Spleen (tissue), 11 donors: ENCODE results near the gene HACD1. TPM values are rescaled to one million over a fixed set of nuclear protein-coding genes. Genes with fewer than 3 reads are reported as not detected.

Experiments
- DNase-seq: peaks from one replicate; pipeline ENCODE4 v3.0.0-alpha.2; 2020
- H3K27ac ChIP-seq, 8 donors: fragments of 200-600 bp; sonication (generic) in 7 of 8; 1 replicate in 4 of 8; 2 replicates in 4 of 8; pipeline versions ENCODE4 v1.5.0 to v1.8.0; 2016 to 2021; ENCODE audit warnings: inconsistent platforms in 4 of 8, mild to moderate bottlenecking in 4 of 8, moderate library complexity in 1 of 8
- H3K27me3 ChIP-seq, 7 donors: fragments of 200-600 bp; sonication (generic) in 6 of 7; replicated peaks in 1 of 7; 1 replicate in 4 of 7; 2 replicates in 3 of 7; pipeline versions ENCODE4 v1.5.0 to v1.8.0; 2016 to 2021; ENCODE audit warnings: inconsistent platforms in 3 of 7, mild to moderate bottlenecking in 1 of 7
- H3K36me3 ChIP-seq, 6 donors: fragments of 200-600 bp; sonication (generic) in 5 of 6; 1 replicate in 4 of 6; 2 replicates in 2 of 6; pipeline versions ENCODE4 v1.5.0 to v1.8.0; 2016 to 2021; ENCODE audit warnings: inconsistent platforms in 2 of 6
- H3K4me1 ChIP-seq, 6 donors: fragments of 200-600 bp; sonication (generic) in 5 of 6; 1 replicate in 3 of 6; 2 replicates in 3 of 6; pipeline versions ENCODE4 v1.5.0 to v1.8.0; 2016 to 2021; ENCODE audit warnings: inconsistent platforms in 3 of 6
- H3K4me3 ChIP-seq, 8 donors: fragments of 200-600 bp; sonication (generic) in 7 of 8; 1 replicate in 4 of 8; 2 replicates in 4 of 8; pipeline versions ENCODE4 v1.5.0 to v1.8.0; 2016 to 2021; ENCODE audit warnings: inconsistent platforms in 4 of 8, mild to moderate bottlenecking in 4 of 8, moderate library complexity in 2 of 8
- H3K9me3 ChIP-seq, 8 donors: fragments of 200-600 bp; sonication (generic) in 7 of 8; 1 replicate in 4 of 8; 2 replicates in 4 of 8; pipeline versions ENCODE4 v1.5.0 to v1.8.0; 2016 to 2021; ENCODE audit warnings: inconsistent platforms in 4 of 8
- POLR2A ChIP-seq, 3 donors: fragments of 450-650 bp; IDR thresholded peaks; one replicate each; pipeline ENCODE4 v1.5.1; 2017; ENCODE audit warnings: antibody characterized with exemption in 3 of 3, mild to moderate bottlenecking in 1 of 3
- POLR2AphosphoS5 ChIP-seq, 3 donors: sonication (generic); formaldehyde crosslinking; IDR thresholded peaks; one replicate each; pipeline ENCODE4 v1.5.1; 2017; ENCODE audit warnings: antibody characterized with exemption in 3 of 3
- WGBS, 5 donors: extraction: QIAGEN DNeasy Blood & Tissue Kit in 3 of 5; methylation state at CpG; one replicate each; pipeline versions ENCODE4 v1.1.5 to v1.1.7; 2013 to 2018; 5-methylcytosine and 5-hydroxymethylcytosine counted together
- intact Hi-C: fragments of 100-400 bp; cut with DNase I; formaldehyde crosslinking; loops from one replicate; pipeline ENCODE4 v1.15.0; 2023; ENCODE audit warnings: low total_unique reads
- polyA plus RNA-seq, 3 donors: library from polyadenylated mRNA; stranded (reverse); fragments of 200-250 nt; gene quantifications; one replicate each; pipeline ENCODE4 v1.2.1, GENCODE V29; 2013
- total RNA-seq, 7 donors: library from RNA; depleted of rRNA in 3 of 7; stranded (reverse); fragments of >200 nt in 3 of 7; fragmentation: NEBNext Ultra II Directional in 4 of 7; extraction: Animal tissue kit (Norgen Biotek cat#: 25700) in 4 of 7; gene quantifications; one replicate each; pipeline versions ENCODE4 v1.1.0 to v1.2.1, GENCODE V29; 2016 to 2021
- TF ChIP-seq, protein P1 (sequence below), 11 experiments: fragments of 200-600 bp in 7 of 11; fragments of 450-650 bp in 4 of 11; sonication (generic) in 4 of 11; IDR thresholded peaks in 8 of 11; conservative IDR thresholded peaks in 3 of 11; 1 replicate in 7 of 11; 2 replicates in 4 of 11; pipeline versions ENCODE4 v1.4.0 to v1.8.0; 2016 to 2021; ENCODE audit warnings: antibody characterized with exemption in 11 of 11, inconsistent platforms in 4 of 11, mild to moderate bottlenecking in 1 of 11
- donor health status: healthy with polysubstance abuse.
- donor health status: DM: no; HTN: no; CAD: no; lungs with moderate emphysema.
- donor health status: DM: no; HTN: no; CAD: no.
- donor health status: Bipolar disorder and iron deficiency.
- donor health status: healthy.
- donor health status: DM: no; HTN: no; CAD: no.
- donor health status: DM: yes; HTN: yes; CAD: no.

The HACD1 gene
- total and polyA plus RNA-seq, 10 donors: 2.8 to 4.9 (median 3.5) TPM

DNA sequence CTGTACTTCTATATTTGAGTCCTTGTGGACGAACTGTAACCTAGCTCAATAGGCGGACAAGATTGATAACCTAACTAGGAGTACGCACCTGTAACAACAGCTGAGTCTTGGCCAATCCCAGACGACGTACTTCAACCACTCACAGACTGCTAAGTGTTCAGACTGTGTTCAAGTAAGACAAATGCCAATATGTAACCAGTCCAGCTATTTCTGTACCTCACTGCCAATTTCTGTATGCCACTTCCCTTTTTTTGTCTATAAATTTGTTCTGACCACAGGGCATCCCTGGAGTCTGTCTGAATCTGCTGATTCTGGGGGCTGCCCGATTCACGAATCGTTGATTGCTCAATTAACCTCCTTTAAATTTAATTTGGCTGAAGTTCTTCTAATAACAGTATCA, 32.2 kb downstream of the HACD1 start:
- no peak for DNase-seq
- Histone ChIP-seq H3K4me3 (no peak overlapping the region), H3K9me3 (no peaks in the 10 kb centered on the region), H3K36me3 (no peaks in the 10 kb centered on the region), H3K27ac (no peak overlapping the region), H3K27me3 (no peaks in the 10 kb centered on the region), H3K4me1 (peaks cover 0 to 20% (median 7%) of the 10 kb centered on the region in 6 donors)
- intact Hi-C loops: no loop called here
- TF ChIP-seq POLR2A (IDR thresholded peaks at IDR 0.05): no peak
- TF ChIP-seq POLR2AphosphoS5 (IDR thresholded peaks at IDR 0.05): no peak
- TF ChIP-seq, protein P1, sequence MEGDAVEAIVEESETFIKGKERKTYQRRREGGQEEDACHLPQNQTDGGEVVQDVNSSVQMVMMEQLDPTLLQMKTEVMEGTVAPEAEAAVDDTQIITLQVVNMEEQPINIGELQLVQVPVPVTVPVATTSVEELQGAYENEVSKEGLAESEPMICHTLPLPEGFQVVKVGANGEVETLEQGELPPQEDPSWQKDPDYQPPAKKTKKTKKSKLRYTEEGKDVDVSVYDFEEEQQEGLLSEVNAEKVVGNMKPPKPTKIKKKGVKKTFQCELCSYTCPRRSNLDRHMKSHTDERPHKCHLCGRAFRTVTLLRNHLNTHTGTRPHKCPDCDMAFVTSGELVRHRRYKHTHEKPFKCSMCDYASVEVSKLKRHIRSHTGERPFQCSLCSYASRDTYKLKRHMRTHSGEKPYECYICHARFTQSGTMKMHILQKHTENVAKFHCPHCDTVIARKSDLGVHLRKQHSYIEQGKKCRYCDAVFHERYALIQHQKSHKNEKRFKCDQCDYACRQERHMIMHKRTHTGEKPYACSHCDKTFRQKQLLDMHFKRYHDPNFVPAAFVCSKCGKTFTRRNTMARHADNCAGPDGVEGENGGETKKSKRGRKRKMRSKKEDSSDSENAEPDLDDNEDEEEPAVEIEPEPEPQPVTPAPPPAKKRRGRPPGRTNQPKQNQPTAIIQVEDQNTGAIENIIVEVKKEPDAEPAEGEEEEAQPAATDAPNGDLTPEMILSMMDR (IDR thresholded peaks at IDR 0.05 in 8 of 11, conservative IDR thresholded peaks at IDR 0.05 in 3 of 11): no peak
- 28 to 44% (median 41%) methylated on average over 8 of the region's 8 CpGs for WGBS, 5 donors

DNA sequence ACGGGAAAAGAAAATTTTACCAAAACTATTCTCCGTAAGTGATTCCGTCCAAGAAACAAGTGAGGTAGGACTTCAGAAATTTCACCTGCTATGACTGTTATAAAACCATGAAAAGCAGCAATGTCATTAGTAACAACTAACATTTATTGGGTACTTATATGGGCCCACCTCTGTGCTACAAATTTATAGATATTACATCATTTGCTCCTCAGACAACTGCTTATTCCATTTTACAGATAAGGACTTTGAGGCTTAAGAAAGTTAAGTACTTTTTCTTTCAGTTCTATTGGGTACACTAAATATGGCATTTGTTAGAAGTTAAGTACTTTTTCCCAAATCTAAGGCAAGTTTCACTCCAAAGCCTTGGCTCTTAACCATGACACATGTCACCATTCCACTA, 36.3 kb downstream of the HACD1 start:
- Histone ChIP-seq H3K27me3 (no peaks in the 10 kb centered on the region), H3K36me3 (no peaks in the 10 kb centered on the region), H3K9me3 (no peaks in the 10 kb centered on the region), H3K4me3 (no peak overlapping the region), H3K4me1 (peaks cover 0 to 7% (median 0%) of the 10 kb centered on the region in 6 donors), H3K27ac (peak overlapping the region in 1 of 8 donors; percentile 5)
- no peak for DNase-seq
- WGBS, 5 donors: 74 to 86% (median 76%) methylated on average over 3 of the region's 3 CpGs
- intact Hi-C loops: no loop called here
- TF ChIP-seq POLR2AphosphoS5 (IDR thresholded peaks at IDR 0.05) (no peak), POLR2A (IDR thresholded peaks at IDR 0.05) (no peak)
- TF ChIP-seq, protein P1 (IDR thresholded peaks at IDR 0.05 in 8 of 11, conservative IDR thresholded peaks at IDR 0.05 in 3 of 11): no peak

DNA sequence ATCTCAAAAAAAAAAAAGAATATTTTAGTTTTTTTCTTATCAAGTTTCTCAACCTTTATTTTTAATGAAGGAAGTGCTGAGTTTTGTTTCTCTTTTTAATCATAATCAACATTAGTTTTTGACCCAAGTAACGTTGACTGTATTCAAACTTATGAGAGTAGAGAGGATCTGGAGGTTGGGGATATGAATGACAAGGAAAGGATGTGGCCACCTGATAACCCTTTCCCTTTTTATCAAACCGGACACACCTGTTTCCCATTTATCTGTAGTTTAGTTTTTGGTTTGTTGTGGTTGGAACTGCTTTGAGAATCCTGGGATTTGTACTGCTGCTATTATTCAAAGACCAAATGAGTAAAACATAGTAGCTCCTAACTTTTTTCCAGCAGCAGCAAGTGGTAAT, 38.6 kb downstream of the HACD1 start:
- Histone ChIP-seq H3K27ac (peak overlapping the region in 6 of 8 donors; percentile 36 to 67 (median 55)), H3K9me3 (no peaks in the 10 kb centered on the region), H3K36me3 (no peaks in the 10 kb centered on the region), H3K4me1 (peaks cover 0 to 7% (median 0%) of the 10 kb centered on the region in 6 donors), H3K27me3 (no peaks in the 10 kb centered on the region), H3K4me3 (no peak overlapping the region)
- no peak for DNase-seq
- intact Hi-C loops: no loop called here
- TF ChIP-seq, protein P1 (IDR thresholded peaks at IDR 0.05 in 8 of 11, conservative IDR thresholded peaks at IDR 0.05 in 3 of 11): no peak
- peak in 1 of 3 donors; percentile 66 for TF ChIP-seq POLR2AphosphoS5 (IDR thresholded peaks at IDR 0.05)
- WGBS, 5 donors: 10 to 27% (median 19%) methylated on average over 2 of the region's 2 CpGs

DNA sequence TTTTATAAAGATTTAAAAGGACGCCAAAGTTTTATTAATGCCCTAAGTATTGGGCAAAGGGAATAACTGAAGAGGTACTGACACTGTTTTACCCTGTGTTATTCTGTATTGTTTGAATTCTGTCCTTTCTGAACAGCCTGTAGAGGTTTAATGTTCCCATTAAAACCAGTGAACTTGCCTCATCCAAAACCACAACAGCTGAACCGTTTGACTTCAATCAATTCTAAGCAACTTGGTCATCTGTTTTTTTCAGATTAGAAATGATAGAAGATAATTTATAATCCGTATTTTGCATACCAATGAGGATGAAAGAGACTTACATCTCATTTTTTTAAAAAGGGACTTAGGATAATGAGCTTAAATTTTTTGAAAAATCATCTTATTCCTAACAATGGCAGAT, 40.4 kb downstream of the HACD1 start:
- 43 to 57% (median 47%) methylated on average over 3 of the region's 3 CpGs for WGBS, 5 donors
- Histone ChIP-seq H3K4me1 (peaks cover 0 to 7% (median 0%) of the 10 kb centered on the region in 6 donors), H3K4me3 (no peak overlapping the region), H3K27ac (no peak overlapping the region), H3K9me3 (no peaks in the 10 kb centered on the region), H3K36me3 (no peaks in the 10 kb centered on the region), H3K27me3 (no peaks in the 10 kb centered on the region)
- TF ChIP-seq POLR2AphosphoS5 (IDR thresholded peaks at IDR 0.05): no peak
- no peak for TF ChIP-seq POLR2A (IDR thresholded peaks at IDR 0.05)
- TF ChIP-seq, protein P1 (IDR thresholded peaks at IDR 0.05 in 8 of 11, conservative IDR thresholded peaks at IDR 0.05 in 3 of 11): no peak
- no peak for DNase-seq
- intact Hi-C loops: no loop called here
